Stimulated activated CD4-positive, alpha-beta T cell treated with anti-CD3 and anti-CD28 coated beads, TNF-alpha, amount 100 ng/mL, for 48 hours (primary cell): ENCODE results near the gene MARVELD3.

Experiments used
- DNase-seq, 3 donors: peaks; one replicate each; pipeline ENCODE4 v3.0.0-alpha.2; 2020; ENCODE audit warnings: low read depth in 3 of 3

MARVELD3 gene

GRCh38 chr16:71623597-71623996 is 2.4 kb upstream of the MARVELD3 start:
- DNase-seq = no peak

GRCh38 chr16:71625113-71625850 is 702 bp upstream of the MARVELD3 start:
- no peak for DNase-seq

- no peak for DNase-seq
Measured at GRCh38 chr16:71626858-71627213, 852 bp downstream of the MARVELD3 start.

GRCh38 chr16:71627731-71628181 is 1.8 kb downstream of the MARVELD3 start:
- DNase-seq = no peak

GRCh38 chr16:71628810-71629209 is 2.8 kb downstream of the MARVELD3 start:
- no peak for DNase-seq

- DNase-seq = no peak
Measured at GRCh38 chr16:71629278-71630016, 3.5 kb downstream of the MARVELD3 start.

GRCh38 chr16:71630808-71631207 is 4.8 kb downstream of the MARVELD3 start:
- DNase-seq = no peak

GRCh38 chr16:71631776-71632175 is 5.8 kb downstream of the MARVELD3 start:
- DNase-seq = no peak

- DNase-seq = no peak
Measured at GRCh38 chr16:71635632-71636031, 9.6 kb downstream of the MARVELD3 start.

GRCh38 chr16:71637398-71637797 is 11.4 kb downstream of the MARVELD3 start:
- no peak for DNase-seq

GRCh38 chr16:71645450-71645849 is 19.5 kb downstream of the MARVELD3 start:
- DNase-seq = no peak

GRCh38 chr16:71647391-71647790 is 21.4 kb downstream of the MARVELD3 start:
- no peak for DNase-seq

GRCh38 chr16:71648162-71648561 is 22.2 kb downstream of the MARVELD3 start:
- DNase-seq = no peak

GRCh38 chr16:71648921-71649320 is 22.9 kb downstream of the MARVELD3 start:
- DNase-seq = no peak

- no peak for DNase-seq
Measured at GRCh38 chr16:71649704-71650103, 23.7 kb downstream of the MARVELD3 start.

GRCh38 chr16:71658771-71659170 is 32.8 kb downstream of the MARVELD3 start:
- no peak for DNase-seq

GRCh38 chr16:71659471-71659870 is 33.5 kb downstream of the MARVELD3 start:
- DNase-seq = no peak

- DNase-seq = no peak
Measured at GRCh38 chr16:71666264-71666663, 40.3 kb downstream of the MARVELD3 start.

GRCh38 chr16:71666928-71667707 is 41.1 kb downstream of the MARVELD3 start:
- DNase-seq = no peak

GRCh38 chr16:71669926-71670536 is 44.0 kb downstream of the MARVELD3 start:
- DNase-seq = no peak

- no peak for DNase-seq
Measured at GRCh38 chr16:71670537-71670936, 44.6 kb downstream of the MARVELD3 start.

- no peak for DNase-seq
Measured at GRCh38 chr16:71671165-71671564, 45.2 kb downstream of the MARVELD3 start.
